GM10847 (cell line): Measurements from ENCODE around the gene NRG2.

Source experiments
- POLR2A ChIP-seq: IDR thresholded peaks from 2 replicates; pipeline ENCODE4 v1.6.1; 2011; ENCODE audit not compliant: insufficient read length; ENCODE audit errors: extremely low read depth

NRG2 gene

GRCh38 chr5:139828207-139828895 is 214.7 kb downstream of the NRG2 start:
- no peak for TF ChIP-seq POLR2A

- TF ChIP-seq POLR2A: no peak
Measured at GRCh38 chr5:139825690-139826089, 217.4 kb downstream of the NRG2 start.

GRCh38 chr5:139823757-139824355 is 219.2 kb downstream of the NRG2 start:
- no peak for TF ChIP-seq POLR2A

GRCh38 chr5:139822553-139823425 is 220.3 kb downstream of the NRG2 start:
- TF ChIP-seq POLR2A: no peak

GRCh38 chr5:139821806-139822552 is 221.1 kb downstream of the NRG2 start:
- no peak for TF ChIP-seq POLR2A

- no peak for TF ChIP-seq POLR2A
Measured at GRCh38 chr5:139820606-139821005, 222.5 kb downstream of the NRG2 start.

GRCh38 chr5:139820130-139820529 is 223.0 kb downstream of the NRG2 start:
- TF ChIP-seq POLR2A: no peak

- TF ChIP-seq POLR2A: no peak
Measured at GRCh38 chr5:139817970-139818369, 225.1 kb downstream of the NRG2 start.

- TF ChIP-seq POLR2A: no peak
Measured at GRCh38 chr5:139817362-139817761, 225.7 kb downstream of the NRG2 start.

- TF ChIP-seq POLR2A: no peak
Measured at GRCh38 chr5:139816566-139816965, 226.5 kb downstream of the NRG2 start.

GRCh38 chr5:139814704-139815280 is 228.3 kb downstream of the NRG2 start:
- TF ChIP-seq POLR2A: no peak

GRCh38 chr5:139814191-139814601 is 228.9 kb downstream of the NRG2 start:
- no peak for TF ChIP-seq POLR2A

GRCh38 chr5:139812836-139813805 is 230.0 kb downstream of the NRG2 start:
- TF ChIP-seq POLR2A: no peak

GRCh38 chr5:139812323-139812722 is 230.8 kb downstream of the NRG2 start:
- TF ChIP-seq POLR2A: no peak
